GM19324 (cell line): ENCODE measurements around the gene STK24.
A peak's percentile ranks its signal among the peaks of the same experiment; 100 is the strongest.

Experiments used
- ATAC-seq: cut with Tn5 transposase; IDR thresholded peaks from one replicate; pipeline ENCODE4 v1.9.1; 2021; ENCODE audit warnings: mild to moderate bottlenecking, moderate library complexity; ENCODE audit not compliant: unreplicated experiment, low FRiP score

STK24 gene

GRCh38 chr13:98495627-98496478 lies 81.1 kb downstream of the STK24 start:
- no peak for ATAC-seq

- ATAC-seq, result no peak
Measured at GRCh38 chr13:98494769-98495168, 82.1 kb downstream of the STK24 start.

- ATAC-seq, result no peak
Measured at GRCh38 chr13:98493042-98493712, 83.7 kb downstream of the STK24 start.

- no peak for ATAC-seq
Measured at GRCh38 chr13:98492335-98493041, 84.4 kb downstream of the STK24 start.

- no peak for ATAC-seq
Measured at GRCh38 chr13:98490866-98491265, 86.0 kb downstream of the STK24 start.

- ATAC-seq, result no peak
Measured at GRCh38 chr13:98490195-98490836, 86.6 kb downstream of the STK24 start.

GRCh38 chr13:98489446-98490194 lies 87.3 kb downstream of the STK24 start:
- no peak for ATAC-seq

GRCh38 chr13:98488736-98489135 lies 88.2 kb downstream of the STK24 start:
- no peak for ATAC-seq

GRCh38 chr13:98487522-98487921 lies 89.4 kb downstream of the STK24 start:
- ATAC-seq, result no peak

GRCh38 chr13:98487016-98487415 lies 89.9 kb downstream of the STK24 start:
- ATAC-seq, result no peak

GRCh38 chr13:98486412-98486811 lies 90.5 kb downstream of the STK24 start:
- no peak for ATAC-seq

- ATAC-seq, result no peak
Measured at GRCh38 chr13:98485561-98485960, 91.3 kb downstream of the STK24 start.

GRCh38 chr13:98484289-98485219 lies 92.4 kb downstream of the STK24 start:
- no peak for ATAC-seq

GRCh38 chr13:98483601-98484288 lies 93.2 kb downstream of the STK24 start:
- no peak for ATAC-seq

GRCh38 chr13:98482476-98483444 lies 94.1 kb downstream of the STK24 start:
- no peak for ATAC-seq

GRCh38 chr13:98480915-98481877 lies 95.7 kb downstream of the STK24 start:
- peak; percentile 41 for ATAC-seq
